SK-N-MC (cell line): ENCODE results near the gene ZNF780B.

Experiments
- EZH2 ChIP-seq: fragments of 200-600 bp; sonication (generic); IDR thresholded peaks from one replicate; pipeline ENCODE4 v1.6.1; 2017; ENCODE audit warnings: antibody characterized with exemption
- FOXP2 ChIP-seq: optimal IDR thresholded peaks from 2 replicates; pipeline ENCODE3; 2011; ENCODE audit warnings: mild to moderate bottlenecking, moderate library complexity; ENCODE audit not compliant: insufficient read depth; ENCODE audit errors: extremely low read length, control extremely low read depth
- POLR2AphosphoS5 ChIP-seq: IDR thresholded peaks from 2 replicates; pipeline ENCODE4 v1.6.1; 2012; ENCODE audit warnings: mild to moderate bottlenecking, low read depth, low read length, borderline replicate concordance

DNA sequence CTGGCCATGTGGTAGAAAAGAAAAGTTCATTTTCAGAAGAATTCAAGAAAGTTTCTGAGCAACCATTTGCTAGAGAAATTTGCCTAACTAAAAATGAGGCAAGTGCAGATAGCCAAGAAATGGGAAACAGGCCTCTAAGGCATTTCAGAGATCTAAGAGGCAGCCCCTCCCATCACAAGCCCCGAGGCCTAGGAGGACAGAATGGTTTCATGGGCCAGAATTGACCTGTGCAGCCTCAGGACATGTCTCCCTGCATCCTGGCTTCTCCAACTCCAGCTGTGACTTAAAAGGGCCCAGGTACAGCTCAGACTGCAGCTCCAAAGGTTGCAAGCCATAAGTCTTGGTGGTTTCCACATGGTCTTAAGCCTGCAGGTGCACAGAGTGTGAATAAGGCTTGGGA, 62.4 kb downstream of the ZNF780B start:
- TF ChIP-seq POLR2AphosphoS5 (no peak), EZH2 (no peak), FOXP2 (no peak)
